Hematopoietic multipotent progenitor cell (in vitro differentiated cells): ENCODE data around the gene ZXDB. TPM values are rescaled to one million over a fixed set of nuclear protein-coding genes. Genes with fewer than 3 reads are reported as not detected.

Source experiments
- total RNA-seq: library from RNA; depleted of rRNA; stranded (reverse); fragments of >200 nt; gene quantifications from one replicate; pipeline ENCODE4 v1.2.3, GENCODE V29; 2012

ZXDB gene
- total RNA-seq, 1 donor: 15.1 TPM

Other genes with a start within 250 kb of the ZXDB start
- not detected for gene NLRP2B, start 88.2 kb downstream of the ZXDB start, total RNA-seq